Upper lobe of right lung (tissue), 1 donor: ENCODE data around the gene NPW. TPM values are rescaled to one million over a fixed set of nuclear protein-coding genes. Genes with fewer than 3 reads are reported as not detected.

Source experiments
- ATAC-seq: fragments of 200-7000 bp; cut with Tn5 transposase; one replicate; pipeline ENCODE4 v1.9.1; 2020; ENCODE audit warnings: mild to moderate bottlenecking, moderate library complexity
- DNase-seq: peaks from one replicate; pipeline ENCODE4 v3.0.0-alpha.2; 2020
- H3K27ac ChIP-seq: fragments of 200-600 bp; one replicate; pipeline ENCODE4 v1.8.0; 2022
- H3K27me3 ChIP-seq: fragments of 200-600 bp; one replicate; pipeline ENCODE4 v1.8.0; 2022; ENCODE audit warnings: mild to moderate bottlenecking
- H3K36me3 ChIP-seq: fragments of 200-600 bp; one replicate; pipeline ENCODE4 v1.8.0; 2022
- H3K4me1 ChIP-seq: fragments of 200-600 bp; one replicate; pipeline ENCODE4 v1.8.0; 2022
- H3K4me3 ChIP-seq: fragments of 200-600 bp; one replicate; pipeline ENCODE4 v1.8.0; 2022; ENCODE audit warnings: mild to moderate bottlenecking
- H3K9me3 ChIP-seq: fragments of 200-600 bp; one replicate; pipeline ENCODE4 v1.8.0; 2022
- CTCF ChIP-seq: fragments of 200-600 bp; IDR thresholded peaks from one replicate; pipeline ENCODE4 v1.8.0; 2022; ENCODE audit warnings: antibody characterized with exemption
- intact Hi-C: fragments of 100-400 bp; cut with DNase I; formaldehyde crosslinking; loops from one replicate; pipeline ENCODE4 v1.11.0; 2022
- long read RNA-seq: library from polyadenylated mRNA; unstranded; transcript quantifications from one replicate; pipeline ENCODE4 v2.0.0, GENCODE V29; 2021
- total RNA-seq: library from RNA; stranded (reverse); fragmentation: NEBNext Ultra II Directional; extraction: Animal tissue kit (Norgen Biotek cat#: 25700); gene quantifications from one replicate; pipeline ENCODE4 v1.2.1, GENCODE V29; 2021
- donor health status: DM: no; HTN: yes; CAD: no; lungs with severe emphysema.

NPW gene
- not detected for total RNA-seq
- long read RNA-seq, result 0 reads

DNA sequence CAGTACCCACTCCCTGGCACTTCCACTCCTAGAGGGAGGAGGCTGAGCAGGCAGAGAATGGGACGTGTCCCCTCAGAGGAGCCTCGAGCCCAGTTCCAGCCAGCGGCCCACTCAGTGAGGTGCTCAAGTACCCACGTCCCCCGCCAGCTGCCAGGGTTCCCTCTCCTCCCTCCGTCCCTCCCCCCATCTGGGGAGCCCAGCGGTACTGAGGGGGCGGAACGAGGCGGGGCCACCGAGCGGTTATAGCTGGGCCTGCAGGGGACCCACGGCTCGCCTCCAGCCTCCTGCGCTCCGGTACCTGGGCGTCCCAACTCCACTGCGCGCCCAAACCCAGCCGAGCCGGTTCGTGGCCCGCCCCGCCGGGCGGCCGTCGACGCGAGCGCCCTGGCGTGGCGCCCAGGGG lies at the start of gene NPW:
Gene NPW (plus strand): TSS at position 268 of the 403 bp plus-strand sequence.
- DNase-seq (no peak), ATAC-seq (no peak)
- TF ChIP-seq CTCF, result no peak
- peaks cover 39% of the 10 kb centered on the region for H3K27me3 ChIP-seq
- H3K27ac ChIP-seq, result no peak within 1 kb of the TSS
- no peak within 1 kb of the TSS for H3K4me3 ChIP-seq
- no peaks in the 10 kb centered on the region for H3K36me3 ChIP-seq
- H3K9me3 ChIP-seq, result no peaks in the 10 kb centered on the region
- peaks cover 28% of the 10 kb centered on the region for H3K4me1 ChIP-seq
- intact Hi-C loops, result no loop called here

- ATAC-seq (peak; percentile 95), DNase-seq (peak; percentile 97)
- Histone ChIP-seq H3K27me3 (no peaks in the 10 kb centered on the region), H3K36me3 (peaks cover 30% of the 10 kb centered on the region), H3K4me3 (peak within 1 kb of the TSS; percentile 99), H3K27ac (peak within 1 kb of the TSS; percentile 91), H3K9me3 (no peaks in the 10 kb centered on the region), H3K4me1 (peaks cover 16% of the 10 kb centered on the region)
- no peak for TF ChIP-seq CTCF
- intact Hi-C loops, result no loop called here
These were observed 47.6 kb upstream of the NPW start, which contains the start of gene TBL3 for GRCh38 chr16:1971796-1972489. TSS of gene TBL3 (plus strand) at chr16:1972053. CDS start at chr16:1972165, 112 bp downstream.

- TF ChIP-seq CTCF, result no peak
- Histone ChIP-seq H3K27me3 (no peaks in the 10 kb centered on the region), H3K4me1 (peaks cover 16% of the 10 kb centered on the region), H3K4me3 (peak overlapping the region; percentile 99), H3K27ac (peak overlapping the region; percentile 91), H3K36me3 (peaks cover 35% of the 10 kb centered on the region), H3K9me3 (no peaks in the 10 kb centered on the region)
- intact Hi-C loops, result no loop called here
- ATAC-seq (peak; percentile 4), DNase-seq (peak; percentile 70)
These were observed 47.1 kb upstream of the NPW start for GRCh38 chr16:1972490-1972877.

- H3K9me3 ChIP-seq, result no peaks in the 10 kb centered on the region
- no peak for DNase-seq
- H3K36me3 ChIP-seq, result peaks cover 45% of the 10 kb centered on the region
- intact Hi-C loops, result no loop called here
- H3K27me3 ChIP-seq, result peaks cover 9% of the 10 kb centered on the region
- no peak overlapping the region for H3K27ac ChIP-seq
- ATAC-seq, result no peak
- H3K4me1 ChIP-seq, result peaks cover 16% of the 10 kb centered on the region
- TF ChIP-seq CTCF, result no peak
- H3K4me3 ChIP-seq, result no peak overlapping the region
These were observed 46.0 kb upstream of the NPW start for GRCh38 chr16:1973461-1974156.

- Histone ChIP-seq H3K27ac (no peak overlapping the region), H3K36me3 (peaks cover 45% of the 10 kb centered on the region), H3K9me3 (no peaks in the 10 kb centered on the region), H3K4me1 (peaks cover 16% of the 10 kb centered on the region), H3K27me3 (peaks cover 17% of the 10 kb centered on the region), H3K4me3 (no peak overlapping the region)
- no peak for ATAC-seq
- TF ChIP-seq CTCF, result no peak
- no peak for DNase-seq
- intact Hi-C loops, result no loop called here
These were observed 45.2 kb upstream of the NPW start for GRCh38 chr16:1974157-1975070.
